HL-60 (cell line): ENCODE results near the gene NBL1.

Experiments
- DNase-seq, 2 experiments: peaks; one replicate each; pipeline ENCODE4 v3.0.0-alpha.2; 2010 to 2020; ENCODE audit warnings: low read depth in 1 of 2, low spot score in 1 of 2
- H3K27ac ChIP-seq: fragments of 250-450 bp; sonication (Bioruptor Pico); replicated peaks from 2 replicates; pipeline ENCODE4 v1.5.1; 2020; ENCODE audit warnings: mild to moderate bottlenecking, moderate library complexity
- H3K27me3 ChIP-seq: fragments of 250-450 bp; sonication (Bioruptor Pico); 2 replicates; pipeline ENCODE4 v1.5.1; 2021; ENCODE audit warnings: mild to moderate bottlenecking, moderate library complexity; ENCODE audit not compliant: insufficient read depth, poor library complexity, severe bottlenecking
- H3K4me3 ChIP-seq: replicated peaks from 2 replicates; pipeline ENCODE4 v1.5.1; 2011; ENCODE audit warnings: mild to moderate bottlenecking, control low read depth, low read length; ENCODE audit not compliant: insufficient read depth
- GABPA ChIP-seq: IDR thresholded peaks from 2 replicates; pipeline ENCODE4 v1.6.1; 2012; ENCODE audit warnings: low read depth
- POLR2AphosphoS5 ChIP-seq: IDR thresholded peaks from 2 replicates; pipeline ENCODE4 v1.6.1; 2012; ENCODE audit warnings: low read depth
- SPI1 ChIP-seq: IDR thresholded peaks from 2 replicates; pipeline ENCODE4 v1.6.1; 2012; ENCODE audit warnings: low read depth, mild to moderate bottlenecking, borderline replicate concordance
- TF ChIP-seq, protein P1 (sequence below): IDR thresholded peaks from one replicate; pipeline ENCODE4 v1.5.1; 2011; ENCODE audit warnings: low read length, control low read depth, inconsistent platforms; ENCODE audit not compliant: insufficient read depth
- TF ChIP-seq, protein P2 (sequence below): IDR thresholded peaks from 2 replicates; pipeline ENCODE4 v1.6.1; 2012; ENCODE audit warnings: low read depth; ENCODE audit not compliant: insufficient replicate concordance

The NBL1 gene

DNA sequence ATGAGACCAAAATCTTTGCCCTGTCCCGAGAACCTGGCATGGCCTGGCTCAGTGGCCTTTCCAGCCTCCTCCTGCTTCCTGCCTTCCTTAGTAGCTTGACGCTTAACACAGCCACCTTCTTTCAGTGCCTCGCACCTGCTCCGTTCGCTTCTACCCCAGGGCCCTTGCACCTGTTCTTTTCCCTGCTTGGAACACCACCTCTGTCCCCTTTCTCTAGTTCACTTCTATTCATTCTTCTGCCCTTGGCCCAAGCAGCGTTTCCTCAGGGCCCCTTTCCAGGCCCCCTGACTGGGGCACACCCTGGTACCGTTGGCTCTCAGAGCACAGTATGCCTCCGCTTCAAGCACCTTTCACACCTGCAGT, 11.6 kb downstream of the NBL1 start:
- DNase-seq, result no peak
- Histone ChIP-seq H3K4me3 (no peak overlapping the region), H3K27ac (no peak overlapping the region), H3K27me3 (peaks cover 3% of the 10 kb centered on the region)
- TF ChIP-seq SPI1 (no peak), POLR2AphosphoS5 (no peak), GABPA (no peak)
- TF ChIP-seq, protein P1, sequence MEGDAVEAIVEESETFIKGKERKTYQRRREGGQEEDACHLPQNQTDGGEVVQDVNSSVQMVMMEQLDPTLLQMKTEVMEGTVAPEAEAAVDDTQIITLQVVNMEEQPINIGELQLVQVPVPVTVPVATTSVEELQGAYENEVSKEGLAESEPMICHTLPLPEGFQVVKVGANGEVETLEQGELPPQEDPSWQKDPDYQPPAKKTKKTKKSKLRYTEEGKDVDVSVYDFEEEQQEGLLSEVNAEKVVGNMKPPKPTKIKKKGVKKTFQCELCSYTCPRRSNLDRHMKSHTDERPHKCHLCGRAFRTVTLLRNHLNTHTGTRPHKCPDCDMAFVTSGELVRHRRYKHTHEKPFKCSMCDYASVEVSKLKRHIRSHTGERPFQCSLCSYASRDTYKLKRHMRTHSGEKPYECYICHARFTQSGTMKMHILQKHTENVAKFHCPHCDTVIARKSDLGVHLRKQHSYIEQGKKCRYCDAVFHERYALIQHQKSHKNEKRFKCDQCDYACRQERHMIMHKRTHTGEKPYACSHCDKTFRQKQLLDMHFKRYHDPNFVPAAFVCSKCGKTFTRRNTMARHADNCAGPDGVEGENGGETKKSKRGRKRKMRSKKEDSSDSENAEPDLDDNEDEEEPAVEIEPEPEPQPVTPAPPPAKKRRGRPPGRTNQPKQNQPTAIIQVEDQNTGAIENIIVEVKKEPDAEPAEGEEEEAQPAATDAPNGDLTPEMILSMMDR, result no peak
- TF ChIP-seq, protein P2, sequence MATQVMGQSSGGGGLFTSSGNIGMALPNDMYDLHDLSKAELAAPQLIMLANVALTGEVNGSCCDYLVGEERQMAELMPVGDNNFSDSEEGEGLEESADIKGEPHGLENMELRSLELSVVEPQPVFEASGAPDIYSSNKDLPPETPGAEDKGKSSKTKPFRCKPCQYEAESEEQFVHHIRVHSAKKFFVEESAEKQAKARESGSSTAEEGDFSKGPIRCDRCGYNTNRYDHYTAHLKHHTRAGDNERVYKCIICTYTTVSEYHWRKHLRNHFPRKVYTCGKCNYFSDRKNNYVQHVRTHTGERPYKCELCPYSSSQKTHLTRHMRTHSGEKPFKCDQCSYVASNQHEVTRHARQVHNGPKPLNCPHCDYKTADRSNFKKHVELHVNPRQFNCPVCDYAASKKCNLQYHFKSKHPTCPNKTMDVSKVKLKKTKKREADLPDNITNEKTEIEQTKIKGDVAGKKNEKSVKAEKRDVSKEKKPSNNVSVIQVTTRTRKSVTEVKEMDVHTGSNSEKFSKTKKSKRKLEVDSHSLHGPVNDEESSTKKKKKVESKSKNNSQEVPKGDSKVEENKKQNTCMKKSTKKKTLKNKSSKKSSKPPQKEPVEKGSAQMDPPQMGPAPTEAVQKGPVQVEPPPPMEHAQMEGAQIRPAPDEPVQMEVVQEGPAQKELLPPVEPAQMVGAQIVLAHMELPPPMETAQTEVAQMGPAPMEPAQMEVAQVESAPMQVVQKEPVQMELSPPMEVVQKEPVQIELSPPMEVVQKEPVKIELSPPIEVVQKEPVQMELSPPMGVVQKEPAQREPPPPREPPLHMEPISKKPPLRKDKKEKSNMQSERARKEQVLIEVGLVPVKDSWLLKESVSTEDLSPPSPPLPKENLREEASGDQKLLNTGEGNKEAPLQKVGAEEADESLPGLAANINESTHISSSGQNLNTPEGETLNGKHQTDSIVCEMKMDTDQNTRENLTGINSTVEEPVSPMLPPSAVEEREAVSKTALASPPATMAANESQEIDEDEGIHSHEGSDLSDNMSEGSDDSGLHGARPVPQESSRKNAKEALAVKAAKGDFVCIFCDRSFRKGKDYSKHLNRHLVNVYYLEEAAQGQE, result no peak

DNA sequence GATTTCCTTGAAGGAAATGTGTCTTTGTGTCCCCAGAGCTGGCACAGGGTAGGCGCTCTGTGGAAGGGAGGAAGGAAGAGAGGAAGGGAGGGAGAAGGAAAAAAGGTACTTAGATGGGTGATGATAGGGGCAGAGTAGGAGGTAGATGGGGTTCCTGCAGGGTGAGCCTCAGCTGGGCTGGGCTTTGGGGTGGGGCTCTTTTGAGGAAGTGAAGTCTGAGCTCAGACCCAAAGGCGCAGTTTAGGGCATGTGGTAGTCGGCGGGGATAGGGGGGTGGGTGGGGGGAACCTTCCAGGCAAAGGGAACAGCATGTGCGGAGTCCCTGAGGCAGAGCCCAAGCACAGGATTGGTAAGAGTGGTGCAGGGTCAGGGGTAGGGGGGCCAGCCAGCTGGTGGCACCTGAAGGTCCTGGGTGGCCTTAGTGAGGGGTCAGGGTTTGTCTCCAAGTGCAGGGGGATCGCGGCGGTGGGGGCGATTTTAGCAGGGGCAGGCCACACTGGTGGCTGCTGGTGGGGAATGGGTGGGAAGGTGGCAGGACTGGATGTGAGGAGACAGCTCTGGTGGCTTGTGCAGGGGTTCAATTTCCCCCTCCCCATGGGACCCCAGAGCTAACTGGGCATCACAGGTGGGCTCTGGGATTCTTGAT, 12.1 kb downstream of the NBL1 start:
- DNase-seq, result no peak
- Histone ChIP-seq H3K27ac (no peak overlapping the region), H3K27me3 (peaks cover 3% of the 10 kb centered on the region), H3K4me3 (no peak overlapping the region)
- no peak for TF ChIP-seq GABPA
- TF ChIP-seq POLR2AphosphoS5, result no peak
- peak; percentile 49; the same call in 1 of the 2 replicates for TF ChIP-seq SPI1
- TF ChIP-seq, protein P1, result no peak
- TF ChIP-seq, protein P2, result no peak

DNA sequence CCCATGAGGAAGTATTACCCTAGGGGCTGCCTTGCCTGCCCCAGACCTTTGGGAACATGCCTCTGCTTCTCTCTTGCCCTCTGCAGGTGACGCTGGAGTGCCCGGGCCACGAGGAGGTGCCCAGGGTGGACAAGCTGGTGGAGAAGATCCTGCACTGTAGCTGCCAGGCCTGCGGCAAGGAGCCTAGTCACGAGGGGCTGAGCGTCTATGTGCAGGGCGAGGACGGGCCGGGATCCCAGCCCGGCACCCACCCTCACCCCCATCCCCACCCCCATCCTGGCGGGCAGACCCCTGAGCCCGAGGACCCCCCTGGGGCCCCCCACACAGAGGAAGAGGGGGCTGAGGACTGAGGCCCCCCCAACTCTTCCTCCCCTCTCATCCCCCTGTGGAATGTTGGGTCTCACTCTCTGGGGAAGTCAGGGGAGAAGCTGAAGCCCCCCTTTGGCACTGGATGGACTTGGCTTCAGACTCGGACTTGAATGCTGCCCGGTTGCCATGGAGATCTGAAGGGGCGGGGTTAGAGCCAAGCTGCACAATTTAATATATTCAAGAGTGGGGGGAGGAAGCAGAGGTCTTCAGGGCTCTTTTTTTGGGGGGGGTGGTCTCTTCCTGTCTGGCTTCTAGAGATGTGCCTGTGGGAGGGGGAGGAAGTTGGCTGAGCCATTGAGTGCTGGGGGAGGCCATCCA, 12.8 kb downstream of the NBL1 start:
- DNase-seq, result no peak
- H3K4me3 ChIP-seq, result no peak overlapping the region
- H3K27ac ChIP-seq, result no peak overlapping the region
- H3K27me3 ChIP-seq, result peaks cover 3% of the 10 kb centered on the region
- TF ChIP-seq, protein P1, result no peak
- TF ChIP-seq, protein P2, result no peak
- TF ChIP-seq SPI1 (no peak), POLR2AphosphoS5 (no peak), GABPA (no peak)
